WTC11 (cell line): Measurements from ENCODE around the gene DNAJC17. TPM values are rescaled to one million over a fixed set of nuclear protein-coding genes. Genes with fewer than 3 reads are reported as not detected.

Experiments used
- ATAC-seq: fragments of 200-7000 bp; cut with Tn5 transposase; 2 replicates; pipeline ENCODE4 v1.10.0; 2021; ENCODE audit warnings: mild to moderate bottlenecking, moderate library complexity
- CTCF ChIA-PET: fragments of 300-600 bp; sonication (Branson Sonifier 250); formaldehyde crosslinking; loops from one replicate; lab custom pipeline; 2021; ENCODE audit warnings: antibody characterized with exemption; lab: Charles Lee
- POLR2A ChIA-PET: fragments of 350-600 bp; sonication (Branson Sonifier 250); formaldehyde crosslinking; loops from one replicate; lab custom pipeline; 2021; ENCODE audit warnings: antibody characterized with exemption; lab: Charles Lee
- DNase-seq: peaks from one replicate; pipeline ENCODE4 v3.0.0; 2021; ENCODE audit warnings: low spot score
- H3K27ac Mint-ChIP-seq: 2 replicates; pipeline ENCODE4 v1.8.0; 2021; ENCODE audit warnings: mixed read lengths
- H3K27me3 Mint-ChIP-seq: 2 replicates; pipeline ENCODE4 v1.8.0; 2021; ENCODE audit warnings: low read depth, mild to moderate bottlenecking, moderate library complexity, mixed read lengths
- H3K36me3 Mint-ChIP-seq: 2 replicates; pipeline ENCODE4 v1.8.0; 2021; ENCODE audit warnings: mixed read lengths
- H3K4me1 Mint-ChIP-seq: 2 replicates; pipeline ENCODE4 v1.8.0; 2022; ENCODE audit warnings: mixed read lengths
- H3K4me3 Mint-ChIP-seq: 2 replicates; pipeline ENCODE4 v1.8.0; 2021; ENCODE audit warnings: mild to moderate bottlenecking, moderate library complexity, mixed read lengths
- H3K9me3 Mint-ChIP-seq: 2 replicates; pipeline ENCODE4 v1.8.0; 2021; ENCODE audit warnings: mixed read lengths
- CREB1 ChIP-seq: sonication (generic); formaldehyde crosslinking; IDR thresholded peaks from 2 replicates; pipeline ENCODE4 v1.8.0; 2023; ENCODE audit warnings: mild to moderate bottlenecking, missing genetic modification reagents
- CREM ChIP-seq: sonication (generic); formaldehyde crosslinking; IDR thresholded peaks from 2 replicates; pipeline ENCODE4 v1.8.1; 2022; ENCODE audit warnings: mild to moderate bottlenecking, missing genetic modification reagents, moderate library complexity
- E2F4 ChIP-seq: sonication (generic); formaldehyde crosslinking; IDR thresholded peaks from 2 replicates; pipeline ENCODE4 v1.8.1; 2022; ENCODE audit warnings: low read depth, mild to moderate bottlenecking, moderate library complexity, missing genetic modification reagents, borderline replicate concordance
- ELF4 ChIP-seq: sonication (generic); formaldehyde crosslinking; IDR thresholded peaks from 2 replicates; pipeline ENCODE4 v1.8.1; 2022; ENCODE audit warnings: low read depth, mild to moderate bottlenecking, moderate library complexity, missing genetic modification reagents
- ESRRA ChIP-seq: sonication (generic); formaldehyde crosslinking; IDR thresholded peaks from 2 replicates; pipeline ENCODE4 v1.8.1; 2022; ENCODE audit warnings: mild to moderate bottlenecking, missing genetic modification reagents, borderline replicate concordance
- FOXP1 ChIP-seq: sonication (generic); formaldehyde crosslinking; IDR thresholded peaks from 2 replicates; pipeline ENCODE4 v1.8.0; 2022; ENCODE audit warnings: missing genetic modification reagents, mild to moderate bottlenecking, moderate library complexity, borderline replicate concordance
- GABPB1 ChIP-seq: sonication (generic); formaldehyde crosslinking; IDR thresholded peaks from 2 replicates; pipeline ENCODE4 v1.8.1; 2023; ENCODE audit warnings: mild to moderate bottlenecking, missing genetic modification reagents
- IRF1 ChIP-seq: sonication (generic); formaldehyde crosslinking; IDR thresholded peaks from 2 replicates; pipeline ENCODE4 v1.8.0; 2023; ENCODE audit warnings: missing genetic modification reagents
- NFE2L1 ChIP-seq: sonication (generic); formaldehyde crosslinking; IDR thresholded peaks from 2 replicates; pipeline ENCODE4 v1.8.1; 2023; ENCODE audit warnings: missing genetic modification reagents
- OVOL2 ChIP-seq: fragments of 250-450 bp; sonication (Bioruptor Pico); IDR thresholded peaks from 2 replicates; pipeline ENCODE4 v1.9.0; 2021; ENCODE audit warnings: mild to moderate bottlenecking, borderline replicate concordance
- SOX15 ChIP-seq: fragments of 250-450 bp; sonication (Bioruptor Pico); IDR thresholded peaks from 2 replicates; pipeline ENCODE4 v1.9.0; 2021; ENCODE audit warnings: mild to moderate bottlenecking
- STAT6 ChIP-seq: sonication (generic); formaldehyde crosslinking; conservative IDR thresholded peaks from 2 replicates; pipeline ENCODE4 v1.8.1; 2023; ENCODE audit warnings: mild to moderate bottlenecking, low read depth, missing genetic modification reagents, moderate library complexity
- TP53 ChIP-seq: sonication (generic); formaldehyde crosslinking; IDR thresholded peaks from 2 replicates; pipeline ENCODE4 v1.8.1; 2023; ENCODE audit warnings: mild to moderate bottlenecking, missing genetic modification reagents
- ZNF219 ChIP-seq: sonication (generic); formaldehyde crosslinking; IDR thresholded peaks from 2 replicates; pipeline ENCODE4 v1.8.0; 2023; ENCODE audit warnings: missing genetic modification reagents, mild to moderate bottlenecking, borderline replicate concordance
- ZNF232 ChIP-seq: sonication (generic); formaldehyde crosslinking; IDR thresholded peaks from 2 replicates; pipeline ENCODE4 v1.8.0; 2022; ENCODE audit warnings: mild to moderate bottlenecking, missing genetic modification reagents
- ZNF423 ChIP-seq: fragments of 250-450 bp; sonication (Bioruptor Pico); IDR thresholded peaks from 2 replicates; pipeline ENCODE4 v2.1.2; 2022; ENCODE audit warnings: mild to moderate bottlenecking, moderate library complexity
- total RNA-seq: library from RNA; stranded (reverse); gene quantifications from 3 replicates; pipeline ENCODE4 v1.2.3, GENCODE V29; 2021
- TF ChIP-seq, protein P1 (sequence below): fragments of 250-450 bp; sonication (Bioruptor Pico); IDR thresholded peaks from 2 replicates; pipeline ENCODE4 v1.9.0; 2021; ENCODE audit warnings: mild to moderate bottlenecking, borderline replicate concordance
- TF ChIP-seq, protein P2 (sequence below): fragments of 250-450 bp; sonication (Bioruptor Pico); IDR thresholded peaks from 2 replicates; pipeline ENCODE4 v2.1.2; 2022; ENCODE audit warnings: mild to moderate bottlenecking, moderate library complexity
- TF ChIP-seq, protein P3 (sequence below): sonication (generic); formaldehyde crosslinking; IDR thresholded peaks from 2 replicates; pipeline ENCODE4 v1.8.0; 2022; ENCODE audit warnings: mild to moderate bottlenecking, missing genetic modification reagents
- TF ChIP-seq, protein P4 (sequence below): fragments of 250-450 bp; sonication (Bioruptor Pico); IDR thresholded peaks from 2 replicates; pipeline ENCODE4 v1.8.0; 2021; ENCODE audit warnings: mild to moderate bottlenecking

The DNAJC17 gene
- total RNA-seq, 1 experiment from 2014 or later, result 49.8 TPM

DNA sequence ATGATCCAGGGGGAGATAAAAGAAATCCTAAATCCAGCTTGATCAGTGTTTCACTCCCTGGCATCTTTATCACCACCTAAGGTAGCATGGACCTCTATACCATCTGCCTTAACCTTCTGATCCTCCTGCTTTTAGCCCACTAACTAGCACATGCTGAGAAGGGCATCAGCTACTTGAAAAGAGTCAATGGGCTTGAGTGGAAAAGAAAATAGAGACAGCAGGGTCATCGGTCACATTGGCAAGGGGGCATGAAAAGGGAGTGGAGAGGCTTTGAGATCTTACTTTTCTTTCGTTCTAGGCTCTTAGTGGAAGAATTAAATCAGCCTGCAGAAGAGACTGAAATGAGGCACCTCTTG is 623 bp downstream of the DNAJC17 start (continued):
- TF ChIP-seq, protein P1, sequence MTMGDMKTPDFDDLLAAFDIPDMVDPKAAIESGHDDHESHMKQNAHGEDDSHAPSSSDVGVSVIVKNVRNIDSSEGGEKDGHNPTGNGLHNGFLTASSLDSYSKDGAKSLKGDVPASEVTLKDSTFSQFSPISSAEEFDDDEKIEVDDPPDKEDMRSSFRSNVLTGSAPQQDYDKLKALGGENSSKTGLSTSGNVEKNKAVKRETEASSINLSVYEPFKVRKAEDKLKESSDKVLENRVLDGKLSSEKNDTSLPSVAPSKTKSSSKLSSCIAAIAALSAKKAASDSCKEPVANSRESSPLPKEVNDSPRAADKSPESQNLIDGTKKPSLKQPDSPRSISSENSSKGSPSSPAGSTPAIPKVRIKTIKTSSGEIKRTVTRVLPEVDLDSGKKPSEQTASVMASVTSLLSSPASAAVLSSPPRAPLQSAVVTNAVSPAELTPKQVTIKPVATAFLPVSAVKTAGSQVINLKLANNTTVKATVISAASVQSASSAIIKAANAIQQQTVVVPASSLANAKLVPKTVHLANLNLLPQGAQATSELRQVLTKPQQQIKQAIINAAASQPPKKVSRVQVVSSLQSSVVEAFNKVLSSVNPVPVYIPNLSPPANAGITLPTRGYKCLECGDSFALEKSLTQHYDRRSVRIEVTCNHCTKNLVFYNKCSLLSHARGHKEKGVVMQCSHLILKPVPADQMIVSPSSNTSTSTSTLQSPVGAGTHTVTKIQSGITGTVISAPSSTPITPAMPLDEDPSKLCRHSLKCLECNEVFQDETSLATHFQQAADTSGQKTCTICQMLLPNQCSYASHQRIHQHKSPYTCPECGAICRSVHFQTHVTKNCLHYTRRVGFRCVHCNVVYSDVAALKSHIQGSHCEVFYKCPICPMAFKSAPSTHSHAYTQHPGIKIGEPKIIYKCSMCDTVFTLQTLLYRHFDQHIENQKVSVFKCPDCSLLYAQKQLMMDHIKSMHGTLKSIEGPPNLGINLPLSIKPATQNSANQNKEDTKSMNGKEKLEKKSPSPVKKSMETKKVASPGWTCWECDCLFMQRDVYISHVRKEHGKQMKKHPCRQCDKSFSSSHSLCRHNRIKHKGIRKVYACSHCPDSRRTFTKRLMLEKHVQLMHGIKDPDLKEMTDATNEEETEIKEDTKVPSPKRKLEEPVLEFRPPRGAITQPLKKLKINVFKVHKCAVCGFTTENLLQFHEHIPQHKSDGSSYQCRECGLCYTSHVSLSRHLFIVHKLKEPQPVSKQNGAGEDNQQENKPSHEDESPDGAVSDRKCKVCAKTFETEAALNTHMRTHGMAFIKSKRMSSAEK (CRISPR knock-in tag), result no peak
- no peak for TF ChIP-seq E2F4 (CRISPR knock-in tag)
- TF ChIP-seq ZNF423, result no peak
- TF ChIP-seq, protein P2, sequence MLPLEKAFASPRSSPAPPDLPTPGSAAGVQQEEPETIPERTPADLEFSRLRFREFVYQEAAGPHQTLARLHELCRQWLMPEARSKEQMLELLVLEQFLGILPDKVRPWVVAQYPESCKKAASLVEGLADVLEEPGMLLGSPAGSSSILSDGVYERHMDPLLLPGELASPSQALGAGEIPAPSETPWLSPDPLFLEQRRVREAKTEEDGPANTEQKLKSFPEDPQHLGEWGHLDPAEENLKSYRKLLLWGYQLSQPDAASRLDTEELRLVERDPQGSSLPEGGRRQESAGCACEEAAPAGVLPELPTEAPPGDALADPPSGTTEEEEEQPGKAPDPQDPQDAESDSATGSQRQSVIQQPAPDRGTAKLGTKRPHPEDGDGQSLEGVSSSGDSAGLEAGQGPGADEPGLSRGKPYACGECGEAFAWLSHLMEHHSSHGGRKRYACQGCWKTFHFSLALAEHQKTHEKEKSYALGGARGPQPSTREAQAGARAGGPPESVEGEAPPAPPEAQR (CRISPR knock-in tag), result no peak
- no peak for TF ChIP-seq ELF4 (CRISPR knock-in tag)
- TF ChIP-seq, protein P3, sequence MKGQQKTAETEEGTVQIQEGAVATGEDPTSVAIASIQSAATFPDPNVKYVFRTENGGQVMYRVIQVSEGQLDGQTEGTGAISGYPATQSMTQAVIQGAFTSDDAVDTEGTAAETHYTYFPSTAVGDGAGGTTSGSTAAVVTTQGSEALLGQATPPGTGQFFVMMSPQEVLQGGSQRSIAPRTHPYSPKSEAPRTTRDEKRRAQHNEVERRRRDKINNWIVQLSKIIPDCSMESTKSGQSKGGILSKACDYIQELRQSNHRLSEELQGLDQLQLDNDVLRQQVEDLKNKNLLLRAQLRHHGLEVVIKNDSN (CRISPR knock-in tag), result no peak

- no peak for DNase-seq
- CTCF ChIA-PET, result interaction anchor here (0.6 to 1.5 kb wide), 8 partner anchors 9 to 531 kb away, joined by 3 to 11 read pairs (median 4); partner anchors contain the start of gene GCHFR
- no peak overlapping the region for H3K27ac Mint-ChIP-seq
- TF ChIP-seq FOXP1 (CRISPR knock-in tag), result no peak
- TF ChIP-seq, all 79 proteins: peak for 0
- Mint-ChIP-seq H3K4me1 (peaks cover 40% of the 10 kb centered on the region), H3K27me3 (no peaks in the 10 kb centered on the region), H3K36me3 (peaks cover 8% of the 10 kb centered on the region), H3K4me3 (no peak overlapping the region), H3K9me3 (no peaks in the 10 kb centered on the region)
- no peak for ATAC-seq
- POLR2A ChIA-PET, result interaction anchor here (0.5 to 0.6 kb wide), 2 partner anchors 127 to 238 kb away, joined by 3 to 6 read pairs; no protein-coding TSS in a partner anchor
Observed at GRCh38 chr15:40803688-40804087, 3.6 kb downstream of the DNAJC17 start.

DNA sequence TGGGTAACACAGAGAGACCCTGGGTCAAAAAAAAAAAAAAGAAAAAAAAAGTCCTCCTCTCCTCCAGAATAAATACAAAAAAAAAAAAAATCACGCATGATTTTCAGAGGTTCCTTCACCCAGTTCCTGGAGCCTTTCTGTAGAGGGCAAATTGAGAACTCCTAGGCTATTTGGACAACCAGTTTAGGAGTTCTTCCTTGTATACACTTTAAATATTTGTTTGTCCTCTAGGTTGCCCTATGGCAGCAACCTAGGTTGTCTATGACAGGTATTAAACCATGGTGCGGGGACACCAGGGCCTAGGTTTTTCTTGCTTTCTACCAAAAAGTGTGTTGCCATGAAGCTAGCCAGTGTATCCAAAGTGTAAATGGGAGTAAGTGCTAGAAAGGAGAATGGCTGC is 4.2 kb downstream of the DNAJC17 start:
- CTCF ChIA-PET, result interaction anchor here (0.6 to 3.1 kb wide), 11 partner anchors 8 to 530 kb away, joined by 3 to 20 read pairs (median 4); partner anchors contain the start of gene GCHFR
- no peak overlapping the region for H3K4me3 Mint-ChIP-seq
- POLR2A ChIA-PET, result interaction anchor here (0.6 kb wide), 1 partner anchor 237 kb away, joined by 6 read pairs; no protein-coding TSS in a partner anchor
- DNase-seq (no peak), ATAC-seq (no peak)
- H3K4me1 Mint-ChIP-seq, result peaks cover 41% of the 10 kb centered on the region
- peaks cover 8% of the 10 kb centered on the region for H3K36me3 Mint-ChIP-seq
- H3K9me3 Mint-ChIP-seq, result no peaks in the 10 kb centered on the region
- no peak overlapping the region for H3K27ac Mint-ChIP-seq
- H3K27me3 Mint-ChIP-seq, result no peaks in the 10 kb centered on the region
- TF ChIP-seq IRF1 (no peak), NFE2L1 (CRISPR knock-in tag) (no peak), CREB1 (CRISPR knock-in tag) (no peak), STAT6 (CRISPR knock-in tag) (no peak), SOX15 (CRISPR knock-in tag) (no peak), GABPB1 (CRISPR knock-in tag) (no peak), ESRRA (CRISPR knock-in tag) (no peak), ZNF219 (CRISPR knock-in tag) (no peak), TP53 (no peak), ZNF232 (CRISPR knock-in tag) (no peak), CREM (CRISPR knock-in tag) (no peak), OVOL2 (CRISPR knock-in tag) (no peak)
- TF ChIP-seq, protein P4, sequence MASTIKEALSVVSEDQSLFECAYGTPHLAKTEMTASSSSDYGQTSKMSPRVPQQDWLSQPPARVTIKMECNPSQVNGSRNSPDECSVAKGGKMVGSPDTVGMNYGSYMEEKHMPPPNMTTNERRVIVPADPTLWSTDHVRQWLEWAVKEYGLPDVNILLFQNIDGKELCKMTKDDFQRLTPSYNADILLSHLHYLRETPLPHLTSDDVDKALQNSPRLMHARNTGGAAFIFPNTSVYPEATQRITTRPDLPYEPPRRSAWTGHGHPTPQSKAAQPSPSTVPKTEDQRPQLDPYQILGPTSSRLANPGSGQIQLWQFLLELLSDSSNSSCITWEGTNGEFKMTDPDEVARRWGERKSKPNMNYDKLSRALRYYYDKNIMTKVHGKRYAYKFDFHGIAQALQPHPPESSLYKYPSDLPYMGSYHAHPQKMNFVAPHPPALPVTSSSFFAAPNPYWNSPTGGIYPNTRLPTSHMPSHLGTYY, result no peak
- TF ChIP-seq, protein P3 (CRISPR knock-in tag), result no peak
